Lung microvascular endothelial cell (primary cell): Measurements from ENCODE around the gene SFXN4. TPM values are rescaled to one million over a fixed set of nuclear protein-coding genes. Genes with fewer than 3 reads are reported as not detected.
"Not testable (repeated sequence)": the region's sequence is repeated elsewhere in the genome, so short reads cannot be mapped to it uniquely, and the experiment has no call there.

ENCODE experiments used
- DNase-seq, 2 donors: peaks; one replicate each; pipeline versions ENCODE4 v3.0.0 to v3.0.0-alpha.2; 2010; ENCODE audit warnings: low read depth in 2 of 2
- total RNA-seq: library from RNA; depleted of rRNA; stranded (reverse); fragments of >200 nt; gene quantifications from 2 replicates; pipeline ENCODE4 v1.2.1, GENCODE V29; 2014

SFXN4 gene
- total RNA-seq, 1 donor from 2014 or later: 10.1 TPM

DNA sequence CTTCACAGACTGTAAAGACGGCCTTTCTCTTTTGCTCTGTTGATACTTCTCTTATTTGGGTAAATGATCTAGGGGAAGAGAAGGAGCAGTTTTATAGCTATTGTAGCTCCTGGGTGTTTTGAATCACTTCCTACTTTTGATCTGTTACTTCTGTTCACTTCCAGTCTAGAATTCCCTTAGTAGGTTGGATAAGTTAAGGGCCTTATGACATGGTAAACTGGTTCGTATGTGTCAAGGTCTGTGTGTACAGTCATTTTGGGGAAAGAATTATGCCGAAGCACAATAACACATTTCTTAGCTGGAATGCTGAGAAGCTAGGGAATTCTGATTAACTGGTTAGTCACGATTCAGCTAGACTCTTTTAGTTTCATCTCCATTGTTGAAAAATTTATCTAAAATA is 53.5 kb downstream of the SFXN4 start:
- no peak for DNase-seq

DNA sequence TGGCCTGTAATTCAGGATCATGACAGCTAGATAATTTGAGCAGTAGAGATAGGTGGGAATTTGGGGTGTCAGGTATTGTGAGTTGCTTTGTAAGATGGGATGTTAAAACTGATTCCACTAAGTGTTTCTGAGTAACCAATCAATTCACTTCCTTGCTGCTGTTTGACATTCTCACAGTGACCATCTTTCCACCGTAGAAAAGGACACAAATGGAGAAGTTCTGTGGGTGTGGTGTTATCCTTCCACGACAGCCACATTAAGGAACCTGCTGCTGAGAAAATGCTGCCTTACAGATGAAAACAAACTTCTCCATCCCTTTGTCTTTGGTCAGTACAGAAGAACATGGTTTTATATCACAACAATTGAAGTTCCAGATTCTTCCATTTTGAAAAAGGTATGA is 57.7 kb downstream of the SFXN4 start:
- not testable (repeated sequence) for DNase-seq

DNA sequence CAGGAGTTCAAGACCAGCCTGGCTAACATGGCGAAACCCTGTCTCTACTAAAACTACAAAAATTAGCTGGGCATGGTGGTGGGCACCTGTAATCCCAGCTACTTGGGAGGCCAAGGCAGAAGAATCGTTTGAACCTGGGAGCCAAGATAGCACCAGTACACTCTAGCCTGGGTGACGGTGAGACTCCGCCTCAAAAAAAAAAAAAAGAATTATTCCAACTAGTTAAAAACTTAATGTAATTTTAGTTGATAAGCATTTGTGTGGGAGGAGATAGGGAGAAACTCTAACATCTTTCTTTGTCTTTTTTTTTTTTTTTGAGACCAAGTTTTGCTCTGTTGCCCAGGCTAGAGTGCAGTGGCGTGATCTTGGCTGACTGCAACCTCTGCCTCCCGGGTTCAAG is 58.4 kb downstream of the SFXN4 start:
- DNase-seq: not testable (repeated sequence)

DNA sequence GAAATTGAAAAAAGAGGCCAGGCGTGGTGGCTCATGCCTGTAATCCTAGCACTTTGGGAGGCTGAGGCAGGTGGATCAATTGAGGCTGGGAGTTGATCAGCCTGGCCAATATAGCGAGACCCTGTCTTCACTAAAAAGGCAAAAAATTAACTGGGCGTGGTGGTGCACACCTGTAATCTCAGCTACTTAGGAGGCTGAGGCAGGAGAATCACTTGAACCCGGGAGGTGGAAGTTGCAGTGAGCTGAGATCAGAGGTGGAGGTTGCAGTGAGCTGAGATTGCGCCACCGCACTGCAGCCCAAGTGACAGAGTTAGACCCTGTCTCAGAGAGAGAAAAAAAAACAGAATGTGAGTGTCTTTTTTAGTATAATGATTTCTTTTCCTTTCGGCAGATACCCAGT is 59.6 kb downstream of the SFXN4 start:
- DNase-seq: not testable (repeated sequence)

DNA sequence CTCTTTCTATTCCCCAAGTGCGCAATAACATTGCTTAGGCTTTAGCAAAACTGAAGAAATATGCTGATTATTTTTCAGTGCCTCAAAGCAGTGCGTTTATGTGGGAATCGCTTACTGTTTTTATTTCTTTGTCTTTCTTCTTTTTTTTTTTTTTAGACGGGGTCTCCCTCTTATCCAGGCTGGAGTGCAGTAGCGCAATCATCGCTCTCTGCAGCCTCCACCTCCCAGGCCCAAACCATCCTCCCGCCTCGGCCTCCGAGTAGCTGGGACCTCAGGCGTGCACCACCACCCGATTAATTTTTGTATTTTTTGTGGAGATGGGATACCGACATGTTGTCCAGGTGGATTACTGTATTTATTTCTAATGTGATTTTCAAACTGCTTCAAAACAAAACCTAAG is 60.4 kb downstream of the SFXN4 start:
- no peak for DNase-seq

DNA sequence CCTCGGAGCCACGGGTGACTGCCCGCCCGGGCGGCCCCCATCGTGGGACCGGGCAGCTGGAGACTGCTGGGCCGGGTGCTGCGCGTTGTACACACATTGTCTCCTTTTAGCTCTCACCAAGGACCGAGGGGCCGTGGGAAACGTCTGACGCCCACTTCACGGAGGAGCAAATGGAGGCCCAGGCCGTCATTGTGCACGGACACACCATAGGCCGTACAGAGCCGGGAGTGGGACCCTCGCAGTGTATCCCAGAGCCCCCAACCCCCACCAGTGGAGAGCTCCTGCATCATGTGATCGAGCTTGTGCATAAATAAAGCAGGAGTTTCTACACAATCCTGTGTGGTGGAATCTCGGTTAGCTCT is 60.9 kb downstream of the SFXN4 start:
- DNase-seq: peak; percentile 31 to 42

DNA sequence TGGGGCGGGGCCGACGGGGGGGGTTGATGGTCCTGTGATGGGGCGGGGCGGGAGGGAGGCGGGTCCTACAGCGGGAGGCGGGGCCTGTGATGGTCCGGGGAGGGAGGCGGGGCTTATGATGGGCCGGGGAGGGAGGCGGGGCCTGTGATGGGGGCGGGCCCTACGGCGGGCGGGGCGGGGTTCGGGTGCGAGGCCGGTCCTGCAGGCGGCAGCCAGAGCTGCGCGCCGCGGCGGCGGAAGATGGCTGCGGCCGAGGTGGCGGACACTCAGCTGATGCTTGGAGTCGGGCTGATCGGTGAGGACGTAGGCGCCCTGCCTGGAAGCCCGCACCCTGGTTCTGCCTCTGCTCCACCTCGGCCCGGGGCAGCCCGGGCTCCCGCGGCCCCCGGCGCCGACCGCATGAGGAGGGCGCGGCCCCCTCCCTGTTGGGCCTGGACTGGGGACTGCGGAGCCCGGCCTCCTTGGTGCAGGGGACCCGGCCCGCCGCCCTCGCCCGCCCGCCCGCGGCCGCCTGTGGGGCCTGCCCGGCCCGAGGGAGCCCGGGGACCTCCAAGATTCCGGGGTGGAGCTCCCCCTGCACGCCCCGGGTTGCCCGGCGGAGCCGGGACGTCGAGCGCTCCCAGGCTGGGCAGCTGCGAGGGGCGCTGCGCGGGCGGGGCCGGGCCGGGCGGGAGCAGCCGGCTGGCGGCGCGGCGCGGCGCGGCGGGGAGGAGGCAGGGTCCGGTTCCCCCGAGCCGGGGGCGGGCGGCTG is 61.4 kb downstream of the SFXN4 start, which contains the start of gene DENND10:
Gene DENND10 (plus strand): TSS at position 211 of the 751 bp plus-strand sequence. CDS start 30 bp downstream, at position 241.
- peak; percentile 88 to 93 for DNase-seq

DNA sequence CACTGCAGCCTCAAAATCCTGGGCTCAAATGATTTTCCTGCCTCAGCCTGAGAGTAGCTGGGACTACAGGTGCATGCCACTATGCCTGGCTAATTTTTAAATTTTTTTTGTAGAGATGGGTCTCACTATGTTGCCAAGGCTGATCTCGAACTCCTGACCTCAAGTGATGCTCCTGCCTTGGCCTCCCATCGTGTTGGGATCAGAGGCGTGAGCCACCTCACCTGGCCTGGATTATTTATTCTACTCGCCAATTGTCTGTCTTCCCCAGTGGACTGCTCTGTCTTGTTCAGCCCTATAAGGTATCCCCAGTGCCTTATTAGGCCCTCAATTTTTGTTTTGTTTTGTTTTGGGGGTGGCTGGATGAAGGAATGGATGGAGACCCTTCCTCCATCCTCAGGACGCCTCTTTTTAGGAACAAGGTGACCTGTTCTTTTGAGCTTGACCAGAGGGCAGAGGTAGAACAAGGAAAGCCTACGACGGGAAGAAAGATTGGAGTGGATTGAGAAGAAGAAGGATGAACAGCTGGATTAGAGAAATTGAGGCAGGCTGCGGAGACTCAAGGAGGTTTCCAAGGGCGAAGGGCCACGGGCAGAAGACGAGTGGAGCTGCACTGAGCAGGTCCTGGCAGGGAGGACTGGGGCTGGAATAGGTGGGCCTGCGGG is 62.1 kb downstream of the SFXN4 start:
- DNase-seq: no peak

DNA sequence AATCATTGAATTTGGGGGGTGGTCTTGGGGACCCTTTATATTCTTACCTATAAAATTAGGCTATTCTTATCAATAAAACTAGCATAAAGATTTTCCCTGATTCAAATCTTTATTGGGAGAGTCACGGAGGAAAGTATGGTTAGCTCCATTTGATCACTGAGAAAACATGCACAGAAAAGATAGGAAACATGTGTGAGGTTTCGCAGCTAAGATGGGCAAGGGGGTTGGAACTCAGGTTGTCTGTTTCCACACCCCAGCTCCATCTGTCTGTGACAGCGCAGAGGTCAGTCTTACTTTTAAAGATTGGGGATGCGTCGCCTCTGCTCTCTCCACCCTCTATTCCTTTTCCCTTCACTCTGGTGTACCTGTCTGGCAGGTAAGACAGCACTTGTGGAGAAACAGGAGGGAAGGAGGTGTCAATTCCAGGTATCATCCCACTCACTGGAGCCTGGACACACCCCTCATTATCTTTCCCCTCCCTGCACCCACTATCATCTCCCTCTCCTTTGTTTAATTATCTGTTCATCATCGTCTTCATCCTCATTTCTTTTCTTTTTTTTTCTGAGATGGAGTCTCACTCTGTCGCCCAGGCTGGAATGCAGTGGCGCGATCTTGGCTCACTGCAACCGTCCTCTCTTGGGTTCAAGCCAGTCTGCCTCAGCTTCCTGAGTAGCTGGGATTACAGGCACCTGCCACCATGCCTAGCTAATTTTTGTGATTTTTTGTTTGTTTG is 64.0 kb downstream of the SFXN4 start:
- peak in 1 of 2 donors; percentile 9 for DNase-seq

DNA sequence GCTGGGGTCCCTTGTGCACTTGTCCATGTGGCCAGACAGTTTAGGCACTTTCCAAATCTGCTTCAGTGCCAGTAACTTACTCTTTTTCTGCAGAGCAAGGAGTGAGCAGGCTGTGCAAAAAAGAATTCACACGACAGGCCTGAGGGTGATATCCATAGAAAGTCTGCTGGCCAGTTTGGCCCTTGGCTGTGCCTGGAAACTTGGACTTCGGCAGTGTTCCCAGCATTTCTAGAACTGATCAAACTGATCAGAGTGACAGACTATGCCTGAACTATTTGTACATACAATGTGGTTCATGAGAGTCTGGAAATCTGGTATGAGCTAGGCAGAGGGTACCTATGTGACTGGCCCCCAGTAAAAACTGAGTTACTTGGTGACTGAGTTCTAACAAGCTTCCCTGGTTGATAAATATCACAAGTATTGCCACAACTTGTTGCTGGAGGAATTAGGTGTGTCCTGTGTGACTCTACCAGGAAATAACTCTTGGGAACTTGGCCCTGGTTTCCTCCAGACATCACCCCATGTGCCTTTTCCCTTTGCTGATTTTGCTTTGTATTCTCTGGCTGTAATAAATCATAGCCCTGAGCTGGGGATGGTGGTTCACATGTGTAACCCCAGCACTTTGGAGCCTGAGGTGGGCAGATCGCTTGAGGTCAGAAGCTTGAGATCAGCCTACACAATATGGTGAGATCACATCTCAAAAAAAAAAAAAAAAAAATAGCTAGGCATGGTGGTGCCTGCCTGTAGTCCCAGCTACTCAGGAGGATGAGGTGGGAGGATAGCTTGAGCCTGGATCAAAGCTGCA is 64.9 kb downstream of the SFXN4 start:
- DNase-seq: peak; percentile 37 to 90

DNA sequence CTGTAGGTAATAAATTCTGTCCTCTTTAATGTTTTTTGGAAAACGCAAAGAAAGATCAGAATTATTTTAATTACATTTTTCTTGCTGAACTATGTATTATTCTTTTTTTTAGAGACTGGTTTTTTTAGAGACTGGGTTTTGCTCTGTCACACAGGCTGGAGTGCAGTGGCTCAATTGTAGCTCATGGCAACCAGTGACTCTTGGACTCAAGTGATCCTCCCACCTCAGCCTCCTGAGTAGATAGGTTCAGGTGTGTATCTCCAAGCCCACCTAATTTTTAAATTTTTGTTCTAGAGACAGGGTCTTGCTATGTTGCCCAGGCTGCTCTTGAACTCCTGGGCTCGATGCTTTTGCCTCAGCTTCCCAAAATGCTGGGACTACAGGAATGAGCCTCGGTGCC is 66.9 kb downstream of the SFXN4 start:
- no peak for DNase-seq

DNA sequence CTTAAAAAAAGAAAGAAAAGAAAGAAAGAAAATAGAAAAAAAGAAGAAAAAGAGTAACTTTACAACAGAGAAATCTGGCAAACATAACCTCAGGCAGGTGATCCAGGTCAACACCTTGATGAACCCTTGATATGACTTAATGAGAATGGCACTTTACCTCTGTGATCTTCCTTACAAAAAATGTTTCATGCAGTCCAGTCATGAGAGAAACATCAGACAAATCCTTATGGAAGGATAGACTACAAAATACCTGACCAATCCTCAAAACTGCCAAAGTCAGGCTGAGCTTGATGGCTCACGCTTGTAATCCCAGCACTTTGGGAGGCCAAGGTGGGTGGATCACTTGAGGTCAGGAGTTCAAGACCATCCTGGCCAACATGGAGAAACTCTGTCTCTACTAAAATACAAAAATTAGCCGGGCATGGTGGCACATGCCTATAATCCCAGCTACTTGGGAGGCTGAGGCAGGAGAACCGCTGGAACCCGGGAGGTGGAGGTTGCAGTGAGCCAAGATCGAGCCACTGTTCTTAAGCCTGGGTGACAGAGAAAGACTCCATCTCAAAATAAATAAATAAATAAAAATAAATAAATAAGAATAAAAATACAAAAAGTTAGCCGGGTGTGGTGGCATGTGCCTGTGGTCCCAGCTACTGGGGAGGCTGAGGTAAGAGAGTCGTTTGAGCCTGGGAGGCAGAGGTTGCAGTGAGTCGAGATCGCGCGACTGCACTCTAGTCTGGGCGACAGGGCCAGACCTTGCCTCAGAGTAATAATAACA is 68.7 kb downstream of the SFXN4 start:
- DNase-seq: not testable (repeated sequence)

DNA sequence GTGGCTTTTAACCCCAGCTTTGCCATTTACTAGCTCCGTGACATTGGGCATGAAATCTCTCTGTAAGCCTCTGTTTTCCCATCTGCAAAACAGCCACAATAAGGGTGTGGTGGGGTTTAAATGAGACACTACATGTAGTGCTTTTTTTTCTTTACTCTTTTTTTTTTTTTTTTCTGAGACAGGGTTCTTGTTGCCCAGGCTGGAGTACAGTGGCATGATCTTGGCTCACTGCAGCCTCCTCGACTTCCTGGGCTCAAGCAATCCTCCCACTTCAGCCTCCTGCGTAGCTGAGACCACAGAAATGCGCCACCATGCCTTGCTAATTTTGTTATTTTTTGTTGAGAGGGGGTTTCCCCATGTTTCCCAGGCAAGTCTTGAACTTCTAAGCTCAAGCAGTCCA is 69.9 kb downstream of the SFXN4 start:
- DNase-seq: no peak

DNA sequence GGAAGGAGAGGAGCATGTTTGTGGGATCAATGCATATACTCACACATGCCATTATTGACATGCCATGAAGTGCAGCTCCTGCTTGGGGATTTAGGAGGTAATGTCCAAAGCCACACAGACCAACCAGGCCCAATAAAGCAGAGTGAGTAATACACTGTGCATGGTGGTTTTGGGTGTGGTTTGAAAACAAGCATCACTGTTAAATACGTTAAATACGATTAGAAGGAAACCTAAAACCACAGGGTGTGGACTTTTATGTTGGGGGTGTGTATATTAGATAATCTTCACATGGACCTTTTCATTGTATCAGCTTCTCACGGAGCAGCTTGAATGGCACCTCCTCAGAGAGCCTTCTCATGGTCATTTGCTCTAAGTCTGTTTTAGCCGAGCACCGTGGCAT is 74.5 kb downstream of the SFXN4 start:
- DNase-seq: peak in 1 of 2 donors; percentile 29

Other genes with a start within 250 kb of the SFXN4 start
- gene NANOS1, start 136.0 kb downstream of the SFXN4 start, total RNA-seq: 0.22 and 0.60 TPM in 2 replicates
- 58.8 and 65.7 TPM in 2 replicates for gene EIF3A, start 84.9 kb downstream of the SFXN4 start, total RNA-seq
- gene DENND10, start 61.6 kb downstream of the SFXN4 start, total RNA-seq: 48.4 and 56.3 TPM in 2 replicates
- gene PRDX3, start 13.1 kb upstream of the SFXN4 start, total RNA-seq: 162 and 171 TPM in 2 replicates
- gene GRK5, start 41.9 kb upstream of the SFXN4 start, total RNA-seq: 27.2 and 33.7 TPM in 2 replicates